GM12891 (cell line): ENCODE measurements around the gene CTBS.

Experiments
- POLR2A ChIP-seq: IDR thresholded peaks from 2 replicates; pipeline ENCODE4 v1.6.1; 2011; ENCODE audit warnings: low read depth, low read length, control low read depth
- POLR2AphosphoS5 ChIP-seq: IDR thresholded peaks from 2 replicates; pipeline ENCODE4 v1.6.1; 2011; ENCODE audit warnings: low read depth, low read length, control low read depth
- POU2F2 ChIP-seq: IDR thresholded peaks from 2 replicates; pipeline ENCODE4 v1.6.1; 2011; ENCODE audit warnings: low read depth, mild to moderate bottlenecking, control low read depth, low read length, moderate library complexity
- SPI1 ChIP-seq: IDR thresholded peaks from 2 replicates; pipeline ENCODE4 v1.6.1; 2011; ENCODE audit warnings: low read depth, low read length, control low read depth
- TAF1 ChIP-seq: IDR thresholded peaks from 2 replicates; pipeline ENCODE4 v1.6.1; 2011; ENCODE audit warnings: low read depth, low read length, control low read depth

GRCh38 chr1:84619383-84620102 lies 45.3 kb upstream of the CTBS start:
- TF ChIP-seq POLR2A (no peak), POLR2AphosphoS5 (no peak), TAF1 (no peak), POU2F2 (no peak), SPI1 (no peak)
